GM04503 (cell line): Measurements from ENCODE around the gene HOXC13.

ENCODE experiments used
- DNase-seq: peaks from one replicate; pipeline ENCODE4 v3.0.0-alpha.2; 2012; ENCODE audit warnings: low read depth

Gene HOXC13

DNA sequence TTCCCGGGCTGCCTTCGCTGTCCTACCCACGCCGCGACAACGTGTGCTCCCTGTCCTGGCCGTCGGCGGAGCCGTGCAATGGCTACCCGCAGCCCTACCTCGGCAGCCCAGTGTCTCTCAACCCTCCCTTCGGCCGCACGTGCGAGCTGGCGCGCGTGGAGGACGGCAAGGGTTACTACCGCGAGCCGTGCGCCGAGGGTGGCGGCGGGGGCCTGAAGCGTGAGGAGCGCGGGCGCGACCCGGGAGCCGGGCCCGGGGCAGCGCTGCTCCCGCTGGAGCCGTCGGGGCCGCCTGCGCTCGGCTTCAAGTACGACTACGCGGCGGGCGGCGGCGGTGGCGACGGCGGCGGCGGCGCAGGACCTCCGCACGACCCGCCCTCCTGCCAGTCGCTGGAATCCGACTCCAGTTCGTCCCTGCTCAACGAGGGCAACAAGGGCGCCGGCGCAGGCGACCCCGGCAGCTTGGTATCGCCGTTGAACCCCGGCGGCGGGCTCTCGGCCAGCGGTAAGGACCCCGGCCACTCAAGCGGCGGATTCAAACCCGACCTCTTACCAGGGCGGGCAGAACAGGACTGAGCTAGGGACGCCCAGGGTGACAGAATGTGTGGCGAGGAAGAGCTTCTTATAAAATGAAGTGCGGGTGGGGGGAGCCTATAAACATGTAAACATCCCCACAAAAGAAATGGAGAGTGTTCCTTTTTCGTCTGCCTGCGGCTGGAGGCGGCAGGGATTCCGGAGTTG lies 16.6 kb downstream of the HOXC13 start:
- DNase-seq, result no peak

- DNase-seq, result no peak
These were observed 17.2 kb downstream of the HOXC13 start for GRCh38 chr12:53955776-53956250.

GRCh38 chr12:53956251-53956887 lies 17.7 kb downstream of the HOXC13 start:
- no peak for DNase-seq

DNA sequence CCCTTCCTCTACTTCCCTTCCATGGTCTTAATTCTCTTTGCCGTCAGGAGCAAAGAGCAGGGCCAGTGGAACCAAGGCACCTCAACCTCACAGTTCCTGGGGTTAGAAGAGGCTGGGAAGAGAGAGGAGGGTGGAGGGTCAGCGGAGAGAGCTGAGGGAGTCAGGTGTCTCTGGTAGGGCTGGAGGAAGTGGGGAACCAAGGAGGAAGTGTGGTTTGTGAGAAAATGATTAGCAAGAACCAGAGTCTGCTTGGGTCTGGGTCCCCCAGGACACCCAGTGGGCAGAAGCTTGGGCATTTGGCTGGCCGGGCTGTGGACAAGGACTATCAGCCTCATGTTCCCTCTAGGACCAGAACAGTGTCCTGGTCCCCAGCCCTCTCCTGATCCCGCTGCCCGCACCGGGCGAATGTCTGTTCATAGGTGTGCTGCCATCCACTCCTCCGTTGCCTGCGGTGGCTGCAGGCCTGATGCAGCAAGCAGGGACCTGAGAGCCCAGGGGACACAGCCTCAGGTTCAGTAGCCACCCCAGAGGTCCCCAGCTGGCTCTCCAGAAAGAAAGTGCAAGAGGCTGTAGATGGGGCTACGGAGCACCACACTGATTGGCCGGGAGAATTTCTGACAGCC lies 18.4 kb downstream of the HOXC13 start:
- no peak for DNase-seq

DNA sequence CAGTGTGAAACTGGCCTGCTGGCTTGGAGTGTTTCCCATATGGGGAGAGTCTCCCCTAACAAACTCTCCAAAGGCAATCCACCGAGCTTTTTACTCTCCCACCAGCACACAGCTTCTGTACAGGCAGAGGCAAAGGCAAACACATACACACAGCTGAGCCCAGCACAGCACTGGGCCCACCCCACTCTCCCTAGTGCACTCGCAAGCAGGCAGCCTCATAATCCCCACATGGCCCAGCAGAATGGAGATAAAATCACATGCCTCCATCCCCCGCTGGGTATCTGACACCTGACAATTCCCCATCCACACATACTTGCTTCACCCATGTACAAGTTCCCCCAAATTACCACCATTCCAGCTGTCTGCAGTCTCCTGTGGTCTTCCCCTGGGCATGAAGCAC lies 19.5 kb downstream of the HOXC13 start:
- DNase-seq, result no peak

- DNase-seq, result no peak
These were observed 20.7 kb downstream of the HOXC13 start for GRCh38 chr12:53959314-53959713.

- no peak for DNase-seq
These were observed 21.8 kb downstream of the HOXC13 start for GRCh38 chr12:53960187-53961024.

- no peak for DNase-seq
These were observed 22.6 kb downstream of the HOXC13 start for GRCh38 chr12:53961025-53961761.

GRCh38 chr12:53963005-53963404 lies 24.4 kb downstream of the HOXC13 start:
- DNase-seq, result no peak

- no peak for DNase-seq
These were observed 25.0 kb downstream of the HOXC13 start for GRCh38 chr12:53963434-53964314.

GRCh38 chr12:53964315-53964713 lies 25.7 kb downstream of the HOXC13 start:
- DNase-seq, result no peak

DNA sequence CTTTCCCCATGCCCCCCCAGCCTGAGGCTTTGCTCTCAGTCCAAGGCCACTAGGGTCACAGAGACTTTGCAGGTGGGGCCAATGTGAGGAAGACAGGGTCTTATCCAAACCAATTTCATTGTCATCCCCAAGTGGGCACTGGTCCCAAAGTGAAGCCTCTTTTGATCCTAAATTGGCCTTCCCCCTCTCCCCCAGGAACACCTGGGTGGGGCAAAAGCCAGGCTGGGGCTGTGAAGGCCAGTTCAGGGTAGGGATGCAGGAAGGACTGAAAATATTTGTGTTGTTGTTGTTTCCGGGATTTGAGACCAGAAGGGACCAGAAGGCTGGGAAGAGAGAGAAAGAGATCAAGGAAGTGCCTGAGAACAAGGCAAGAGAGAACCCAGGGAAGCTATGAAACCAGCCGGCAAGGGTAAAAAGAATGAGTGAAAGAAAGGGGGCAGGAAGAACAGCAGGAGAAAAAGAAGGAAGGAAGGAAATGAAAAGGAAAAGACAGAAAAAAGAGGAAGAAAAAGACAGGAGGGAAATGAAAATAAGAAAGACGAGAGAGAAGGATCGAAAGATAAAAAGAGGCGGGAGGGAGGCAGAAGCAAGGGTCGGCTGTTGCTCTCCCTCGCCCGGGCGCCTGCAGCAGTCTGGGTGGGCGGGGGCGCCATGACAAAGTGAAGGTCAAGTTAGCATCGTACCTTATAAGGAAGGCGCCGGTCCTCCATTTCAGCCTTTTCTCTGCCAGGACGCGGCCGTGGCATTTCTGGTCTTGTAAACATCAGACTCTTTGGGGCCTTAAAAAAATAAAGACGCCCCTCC lies 26.9 kb downstream of the HOXC13 start:
- no peak for DNase-seq

DNA sequence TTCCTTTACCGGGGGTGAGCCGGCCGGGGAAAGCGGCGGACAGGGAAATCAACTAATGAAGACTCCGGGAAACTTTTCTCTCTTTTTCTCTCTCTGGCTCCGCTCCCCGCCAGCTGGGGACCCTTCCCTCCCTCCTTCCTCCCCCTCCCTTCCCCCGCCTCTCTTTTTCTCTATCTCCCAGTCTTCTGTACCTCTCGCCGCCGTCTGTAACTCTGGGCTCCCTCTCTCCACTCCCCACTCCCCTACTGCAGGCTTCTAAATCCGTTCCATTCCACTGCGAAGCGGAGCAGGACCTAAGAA lies 27.4 kb downstream of the HOXC13 start:
- no peak for DNase-seq

GRCh38 chr12:53966385-53967133 lies 27.9 kb downstream of the HOXC13 start:
- DNase-seq, result no peak

- no peak for DNase-seq
These were observed 28.8 kb downstream of the HOXC13 start for GRCh38 chr12:53967421-53967925.

GRCh38 chr12:53968214-53969127 lies 29.8 kb downstream of the HOXC13 start:
- no peak for DNase-seq

DNA sequence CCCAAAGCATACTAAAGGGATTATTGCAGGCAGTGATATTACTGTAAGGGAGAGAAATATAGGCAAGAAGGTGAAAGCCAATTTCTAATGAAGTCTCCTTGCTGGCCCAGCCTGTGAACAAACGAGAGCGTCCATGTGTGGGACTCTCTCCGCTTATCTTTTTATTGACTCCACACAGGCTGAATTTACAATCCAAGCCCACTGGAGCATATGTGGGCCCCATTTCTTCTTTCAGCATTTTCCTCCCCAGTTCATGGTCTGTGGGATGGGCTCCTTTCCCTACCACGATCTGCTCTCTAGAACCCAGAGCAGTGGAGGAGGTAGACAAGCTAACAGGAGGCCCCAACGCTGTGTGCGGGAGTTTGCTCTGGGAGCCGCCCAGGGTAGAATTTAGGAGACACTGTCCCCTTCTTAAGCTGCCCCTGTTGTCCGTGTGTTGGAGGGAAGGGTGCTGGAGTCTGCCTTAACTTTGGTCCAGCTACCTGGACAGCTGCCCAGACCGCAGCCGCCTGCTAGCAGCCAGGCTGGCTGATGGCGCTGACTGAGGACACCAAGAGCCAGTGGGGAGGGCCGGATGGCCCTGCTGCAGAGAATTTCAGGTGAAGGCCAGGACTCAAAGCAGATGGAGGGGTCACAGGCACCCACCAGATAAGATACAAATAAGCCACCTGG lies 31.1 kb downstream of the HOXC13 start:
- DNase-seq, result no peak
